Skeletal muscle satellite cell (primary cell): ENCODE data around the gene IRS1.
A peak's percentile ranks its signal among the peaks of the same experiment; 100 is the strongest.

Experiments
- H3K27me3 ChIP-seq: 2 replicates; pipeline ENCODE4 v1.7.0; 2013; ENCODE audit warnings: low read length; ENCODE audit not compliant: control insufficient read depth, insufficient read depth
- H3K36me3 ChIP-seq: 2 replicates; pipeline ENCODE4 v1.7.0; 2013; ENCODE audit warnings: mild to moderate bottlenecking, control low read depth, low read length; ENCODE audit not compliant: insufficient read depth
- H3K4me1 ChIP-seq: 2 replicates; pipeline ENCODE4 v1.7.0; 2013; ENCODE audit warnings: low read length; ENCODE audit not compliant: control insufficient read depth, insufficient read depth
- H3K4me2 ChIP-seq: 2 replicates; pipeline ENCODE4 v1.7.0; 2013; ENCODE audit warnings: mild to moderate bottlenecking, low read length
- H3K4me3 ChIP-seq: 2 replicates; pipeline ENCODE4 v1.7.0; 2013; ENCODE audit warnings: low read length
- H3K9ac ChIP-seq: 2 replicates; pipeline ENCODE4 v1.7.0; 2013; ENCODE audit warnings: mild to moderate bottlenecking, low read depth, low read length, moderate library complexity
- H3K9me3 ChIP-seq: replicated peaks from 2 replicates; pipeline ENCODE4 v1.7.0; 2013; ENCODE audit warnings: mild to moderate bottlenecking, control low read depth, low read length

Gene IRS1

GRCh38 chr2:226730481-226730880, 69.1 kb downstream of the IRS1 start:
- Histone ChIP-seq H3K9ac (no peak overlapping the region), H3K27me3 (no peaks in the 10 kb centered on the region), H3K4me2 (no peak overlapping the region), H3K9me3 (no peaks in the 10 kb centered on the region), H3K4me3 (no peak overlapping the region), H3K36me3 (peaks cover 22% of the 10 kb centered on the region), H3K4me1 (peaks cover 18% of the 10 kb centered on the region)

DNA sequence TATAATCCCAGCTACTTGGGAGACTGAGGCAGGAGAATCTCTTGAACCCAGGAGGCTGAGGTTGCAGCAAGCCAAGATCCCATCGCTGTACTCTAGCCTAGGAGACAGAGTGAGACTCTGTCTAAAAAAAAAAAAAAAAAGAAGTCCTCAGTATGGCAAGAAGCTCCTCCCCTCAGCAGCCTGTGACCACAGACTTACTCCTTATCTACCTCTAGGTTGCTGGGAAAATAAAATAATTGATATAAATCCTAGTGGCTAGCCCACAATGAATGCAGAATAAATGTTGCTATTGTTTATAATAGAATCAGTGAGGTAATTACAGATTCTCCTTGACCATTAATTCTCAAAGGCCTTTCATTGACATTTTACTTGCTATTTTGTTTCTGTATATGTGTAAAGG, 70.6 kb downstream of the IRS1 start:
- no peak overlapping the region for H3K9ac ChIP-seq
- H3K4me3 ChIP-seq = no peak overlapping the region
- no peaks in the 10 kb centered on the region for H3K9me3 ChIP-seq
- peaks cover 8% of the 10 kb centered on the region for H3K36me3 ChIP-seq
- H3K4me2 ChIP-seq = no peak overlapping the region
- peaks cover 33% of the 10 kb centered on the region for H3K4me1 ChIP-seq
- no peaks in the 10 kb centered on the region for H3K27me3 ChIP-seq

DNA sequence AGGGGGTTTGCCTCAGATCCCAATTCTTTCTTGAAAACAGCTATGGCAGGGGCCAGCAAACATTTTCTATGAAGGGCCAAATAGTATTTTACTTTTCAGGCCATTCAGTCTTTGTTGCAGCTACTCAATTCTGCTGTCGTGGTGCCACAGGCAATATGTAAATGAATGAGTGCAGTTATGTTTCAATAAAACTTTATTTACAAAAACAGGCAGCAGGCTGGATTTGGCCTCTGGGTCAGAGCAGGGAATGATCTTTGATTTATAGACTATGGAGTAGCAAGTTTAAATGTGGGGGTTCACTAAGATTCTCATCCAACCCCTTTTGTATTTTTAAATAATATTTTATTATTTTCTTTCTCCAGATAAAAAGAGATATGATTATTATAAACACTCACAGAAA, 72.4 kb downstream of the IRS1 start:
- Histone ChIP-seq H3K36me3 (no peaks in the 10 kb centered on the region), H3K4me2 (no peak overlapping the region), H3K4me1 (peaks cover 44% of the 10 kb centered on the region), H3K9me3 (no peaks in the 10 kb centered on the region), H3K4me3 (no peak overlapping the region), H3K27me3 (no peaks in the 10 kb centered on the region), H3K9ac (no peak overlapping the region)

GRCh38 chr2:226726546-226726945, 73.1 kb downstream of the IRS1 start:
- no peaks in the 10 kb centered on the region for H3K9me3 ChIP-seq
- H3K4me1 ChIP-seq = peaks cover 44% of the 10 kb centered on the region
- H3K9ac ChIP-seq = peak overlapping the region; percentile 50
- H3K27me3 ChIP-seq = no peaks in the 10 kb centered on the region
- H3K4me3 ChIP-seq = no peak overlapping the region
- H3K4me2 ChIP-seq = peak overlapping the region; percentile 19
- H3K36me3 ChIP-seq = no peaks in the 10 kb centered on the region

- peak overlapping the region; percentile 19 for H3K4me2 ChIP-seq
- H3K27me3 ChIP-seq = no peaks in the 10 kb centered on the region
- H3K36me3 ChIP-seq = no peaks in the 10 kb centered on the region
- H3K4me1 ChIP-seq = peaks cover 44% of the 10 kb centered on the region
- H3K9me3 ChIP-seq = no peaks in the 10 kb centered on the region
- peak overlapping the region; percentile 50 for H3K9ac ChIP-seq
- H3K4me3 ChIP-seq = no peak overlapping the region
Observed at GRCh38 chr2:226725126-226725860, 74.3 kb downstream of the IRS1 start.

DNA sequence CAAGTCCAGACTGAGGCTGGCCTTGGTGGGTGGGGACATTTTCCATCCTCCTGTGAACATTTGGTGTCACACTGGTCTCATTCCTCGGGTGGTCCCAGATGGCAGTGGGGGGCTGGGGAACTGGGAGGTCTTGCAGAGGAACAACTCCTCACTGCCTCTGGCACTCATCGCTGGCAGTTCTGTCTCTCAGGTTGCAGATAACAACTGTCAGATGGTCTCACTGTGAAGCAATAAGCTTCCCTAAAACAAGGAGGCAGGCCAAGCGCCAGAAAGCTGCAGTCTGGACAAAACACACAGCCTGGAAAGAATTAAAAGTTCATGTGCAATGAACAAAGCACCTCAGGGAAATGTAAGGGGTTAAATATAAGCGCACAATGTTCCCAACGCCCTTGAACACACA, 78.1 kb downstream of the IRS1 start:
- H3K4me2 ChIP-seq = no peak overlapping the region
- H3K27me3 ChIP-seq = no peaks in the 10 kb centered on the region
- no peak overlapping the region for H3K9ac ChIP-seq
- H3K4me1 ChIP-seq = peaks cover 36% of the 10 kb centered on the region
- no peaks in the 10 kb centered on the region for H3K36me3 ChIP-seq
- H3K4me3 ChIP-seq = no peak overlapping the region
- no peaks in the 10 kb centered on the region for H3K9me3 ChIP-seq

- H3K4me3 ChIP-seq = no peak overlapping the region
- H3K36me3 ChIP-seq = no peaks in the 10 kb centered on the region
- no peaks in the 10 kb centered on the region for H3K9me3 ChIP-seq
- H3K9ac ChIP-seq = no peak overlapping the region
- no peaks in the 10 kb centered on the region for H3K27me3 ChIP-seq
- H3K4me1 ChIP-seq = peaks cover 31% of the 10 kb centered on the region
- no peak overlapping the region for H3K4me2 ChIP-seq
Observed at GRCh38 chr2:226720948-226721347, 78.7 kb downstream of the IRS1 start.

DNA sequence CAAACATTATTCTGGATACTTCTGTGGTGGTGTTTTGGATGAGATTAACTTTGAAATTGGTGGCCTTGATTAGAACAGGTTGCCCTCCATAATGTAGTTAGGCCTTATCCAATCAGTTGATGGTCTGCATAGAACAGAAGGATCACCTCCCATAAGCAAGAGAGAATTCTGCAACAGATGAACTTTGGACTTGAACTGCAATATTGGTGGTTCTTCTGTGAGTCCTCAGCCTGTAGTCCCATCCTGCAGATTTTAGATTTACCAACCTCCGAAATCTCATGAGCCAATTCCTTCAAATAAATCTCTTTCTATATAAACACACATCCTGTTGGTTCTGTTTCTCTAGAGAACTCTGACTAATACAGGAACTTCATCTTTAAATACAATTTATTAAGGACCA, 81.9 kb downstream of the IRS1 start:
- Histone ChIP-seq H3K27me3 (no peaks in the 10 kb centered on the region), H3K4me2 (no peak overlapping the region), H3K9me3 (no peaks in the 10 kb centered on the region), H3K4me1 (no peaks in the 10 kb centered on the region), H3K4me3 (no peak overlapping the region), H3K9ac (no peak overlapping the region), H3K36me3 (no peaks in the 10 kb centered on the region)

- Histone ChIP-seq H3K9ac (no peak overlapping the region), H3K4me3 (no peak overlapping the region), H3K36me3 (no peaks in the 10 kb centered on the region), H3K27me3 (no peaks in the 10 kb centered on the region), H3K9me3 (no peaks in the 10 kb centered on the region), H3K4me1 (no peaks in the 10 kb centered on the region), H3K4me2 (no peak overlapping the region)
Observed at GRCh38 chr2:226716126-226716525, 83.5 kb downstream of the IRS1 start.

- Histone ChIP-seq H3K27me3 (no peaks in the 10 kb centered on the region), H3K4me1 (no peaks in the 10 kb centered on the region), H3K9ac (no peak overlapping the region), H3K36me3 (no peaks in the 10 kb centered on the region), H3K9me3 (no peaks in the 10 kb centered on the region), H3K4me2 (no peak overlapping the region), H3K4me3 (no peak overlapping the region)
Observed at GRCh38 chr2:226715347-226715990, 84.2 kb downstream of the IRS1 start.

- Histone ChIP-seq H3K9me3 (no peaks in the 10 kb centered on the region), H3K27me3 (no peaks in the 10 kb centered on the region), H3K4me3 (no peak overlapping the region), H3K36me3 (no peaks in the 10 kb centered on the region), H3K9ac (no peak overlapping the region), H3K4me1 (no peaks in the 10 kb centered on the region), H3K4me2 (no peak overlapping the region)
Observed at GRCh38 chr2:226712941-226713340, 86.7 kb downstream of the IRS1 start.
